Gastroesophageal sphincter (tissue), 3 donors: Measurements from ENCODE around the gene ZACN.

Experiments used
- POLR2A ChIP-seq, 2 donors: fragments of 450-650 bp; IDR thresholded peaks; one replicate each; pipeline ENCODE4 v1.6.1; 2017; ENCODE audit warnings: antibody characterized with exemption in 2 of 2, mild to moderate bottlenecking in 2 of 2, moderate library complexity in 1 of 2
- POLR2AphosphoS5 ChIP-seq: sonication (generic); formaldehyde crosslinking; IDR thresholded peaks from one replicate; pipeline ENCODE4 v1.6.1; 2017; ENCODE audit warnings: antibody characterized with exemption
- TF ChIP-seq, protein P1 (sequence below), 4 experiments: fragments of 200-600 bp in 2 of 4; fragments of 450-650 bp in 2 of 4; sonication (generic) in 1 of 4; IDR thresholded peaks; one replicate each; pipeline ENCODE4 v1.5.1; 2017 to 2019; ENCODE audit warnings: antibody characterized with exemption in 4 of 4, mild to moderate bottlenecking in 2 of 4, moderate library complexity in 2 of 4

DNA sequence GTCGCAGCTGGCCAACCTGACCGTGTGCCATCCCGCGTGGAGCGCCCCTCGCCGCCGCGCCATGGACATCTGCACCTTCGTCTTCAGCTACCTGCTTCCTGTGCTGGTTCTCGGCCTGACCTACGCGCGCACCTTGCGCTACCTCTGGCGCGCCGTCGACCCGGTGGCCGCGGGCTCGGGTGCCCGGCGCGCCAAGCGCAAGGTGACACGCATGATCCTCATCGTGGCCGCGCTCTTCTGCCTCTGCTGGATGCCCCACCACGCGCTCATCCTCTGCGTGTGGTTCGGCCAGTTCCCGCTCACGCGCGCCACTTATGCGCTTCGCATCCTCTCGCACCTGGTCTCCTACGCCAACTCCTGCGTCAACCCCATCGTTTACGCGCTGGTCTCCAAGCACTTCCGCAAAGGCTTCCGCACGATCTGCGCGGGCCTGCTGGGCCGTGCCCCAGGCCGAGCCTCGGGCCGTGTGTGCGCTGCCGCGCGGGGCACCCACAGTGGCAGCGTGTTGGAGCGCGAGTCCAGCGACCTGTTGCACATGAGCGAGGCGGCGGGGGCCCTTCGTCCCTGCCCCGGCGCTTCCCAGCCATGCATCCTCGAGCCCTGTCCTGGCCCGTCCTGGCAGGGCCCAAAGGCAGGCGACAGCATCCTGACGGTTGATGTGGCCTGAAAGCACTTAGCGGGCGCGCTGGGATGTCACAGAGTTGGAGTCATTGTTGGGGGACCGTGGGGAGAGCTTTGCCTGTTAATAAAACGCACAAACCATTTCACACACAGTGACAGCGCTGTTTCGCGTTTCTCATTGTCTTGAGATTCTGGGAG is 2.0 kb upstream of the ZACN start:
- TF ChIP-seq, protein P1, sequence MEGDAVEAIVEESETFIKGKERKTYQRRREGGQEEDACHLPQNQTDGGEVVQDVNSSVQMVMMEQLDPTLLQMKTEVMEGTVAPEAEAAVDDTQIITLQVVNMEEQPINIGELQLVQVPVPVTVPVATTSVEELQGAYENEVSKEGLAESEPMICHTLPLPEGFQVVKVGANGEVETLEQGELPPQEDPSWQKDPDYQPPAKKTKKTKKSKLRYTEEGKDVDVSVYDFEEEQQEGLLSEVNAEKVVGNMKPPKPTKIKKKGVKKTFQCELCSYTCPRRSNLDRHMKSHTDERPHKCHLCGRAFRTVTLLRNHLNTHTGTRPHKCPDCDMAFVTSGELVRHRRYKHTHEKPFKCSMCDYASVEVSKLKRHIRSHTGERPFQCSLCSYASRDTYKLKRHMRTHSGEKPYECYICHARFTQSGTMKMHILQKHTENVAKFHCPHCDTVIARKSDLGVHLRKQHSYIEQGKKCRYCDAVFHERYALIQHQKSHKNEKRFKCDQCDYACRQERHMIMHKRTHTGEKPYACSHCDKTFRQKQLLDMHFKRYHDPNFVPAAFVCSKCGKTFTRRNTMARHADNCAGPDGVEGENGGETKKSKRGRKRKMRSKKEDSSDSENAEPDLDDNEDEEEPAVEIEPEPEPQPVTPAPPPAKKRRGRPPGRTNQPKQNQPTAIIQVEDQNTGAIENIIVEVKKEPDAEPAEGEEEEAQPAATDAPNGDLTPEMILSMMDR (IDR thresholded peaks at IDR 0.05), result no peak
- TF ChIP-seq POLR2A (IDR thresholded peaks at IDR 0.05) (no peak), POLR2AphosphoS5 (no peak)
